HUES64 (cell line): Measurements from ENCODE around the gene PRR19. TPM values are rescaled to one million over a fixed set of nuclear protein-coding genes. Genes with fewer than 3 reads are reported as not detected.
"Not testable (repeated sequence)": the region's sequence is repeated elsewhere in the genome, so short reads cannot be mapped to it uniquely, and the experiment has no call there.

Source experiments
- H3K27ac ChIP-seq: 2 replicates; pipeline ENCODE4 v1.7.0; 2013; ENCODE audit warnings: low read depth, low read length, inconsistent platforms
- H3K27me3 ChIP-seq: 2 replicates; pipeline ENCODE4 v1.6.1; 2013; ENCODE audit warnings: mild to moderate bottlenecking, low read length; ENCODE audit not compliant: insufficient read depth
- H3K36me3 ChIP-seq: 2 replicates; pipeline ENCODE4 v1.6.1; 2013; ENCODE audit warnings: mild to moderate bottlenecking, low read length; ENCODE audit not compliant: insufficient read depth
- H3K4me1 ChIP-seq: 2 replicates; pipeline ENCODE4 v1.6.1; 2013; ENCODE audit warnings: mild to moderate bottlenecking, low read length, moderate library complexity; ENCODE audit not compliant: insufficient read depth
- H3K4me3 ChIP-seq: 2 replicates; pipeline ENCODE4 v1.5.1; 2013; ENCODE audit warnings: mild to moderate bottlenecking, low read length, moderate library complexity
- H3K9ac ChIP-seq: 2 replicates; pipeline ENCODE4 v1.6.1; 2013; ENCODE audit warnings: mild to moderate bottlenecking, low read depth, low read length
- H3K9me3 ChIP-seq: 2 replicates; pipeline ENCODE4 v1.6.1; 2013; ENCODE audit warnings: low read depth, low read length; ENCODE audit not compliant: insufficient read depth
- WGBS: fragments of 150-250, 120-280 bp; methylation state at CpG from one replicate; pipeline ENCODE4 v1.1.7; 2013; ENCODE audit warnings: missing lambda C conversion rate; 5-methylcytosine and 5-hydroxymethylcytosine counted together
- polyA plus RNA-seq, 2 experiments: library from polyadenylated mRNA; stranded (reverse); fragments of 50-300 nt; gene quantifications; one replicate each; pipeline ENCODE4 v1.2.3, GENCODE V29; 2013

The PRR19 gene
- polyA plus RNA-seq (2013, experiment 1 of 2), result 4.8 TPM
- polyA plus RNA-seq (2013, experiment 2 of 2), result 3.9 TPM

GRCh38 chr19:42301646-42302203 is at the start of gene PRR19:
Gene PRR19 (plus strand): TSS chr19:42302132. CDS start chr19:42309585, 7,453 bp downstream.
- 6% methylated on average over 21 of the region's 21 CpGs for WGBS
- peak within 1 kb of the TSS; percentile 81 for H3K4me3 ChIP-seq
- peaks cover 15% of the 10 kb centered on the region for H3K36me3 ChIP-seq
- peak within 1 kb of the TSS; percentile 82 for H3K9ac ChIP-seq
- peaks cover 11% of the 10 kb centered on the region; the same call in 1 of the 2 replicates for H3K4me1 ChIP-seq
- no peaks in the 10 kb centered on the region for H3K27me3 ChIP-seq
- H3K9me3 ChIP-seq, result no peaks in the 10 kb centered on the region
- peak within 1 kb of the TSS; percentile 84 for H3K27ac ChIP-seq

GRCh38 chr19:42252365-42253244 is 49.3 kb upstream of the PRR19 start:
- 22% methylated on average over 24 of the region's 27 CpGs for WGBS

GRCh38 chr19:42253245-42254088 is 48.5 kb upstream of the PRR19 start:
- H3K4me3 ChIP-seq, result peak overlapping the region; percentile 93
- H3K4me1 ChIP-seq, result peaks cover 22% of the 10 kb centered on the region
- WGBS, result under 1% methylated on average over 29 of the region's 71 CpGs
- H3K36me3 ChIP-seq, result peaks cover 12% of the 10 kb centered on the region
- H3K9me3 ChIP-seq, result no peaks in the 10 kb centered on the region
- H3K27me3 ChIP-seq, result no peaks in the 10 kb centered on the region
- H3K9ac ChIP-seq, result peak overlapping the region; percentile 90
- H3K27ac ChIP-seq, result peak overlapping the region; percentile 99

More at GRCh38 chr19:42252365-42253244, 49.3 kb upstream of the PRR19 start:
- H3K9ac ChIP-seq, result peak overlapping the region; percentile 87
- no peaks in the 10 kb centered on the region for H3K27me3 ChIP-seq
- peak overlapping the region; percentile 98 for H3K27ac ChIP-seq
- peaks cover 22% of the 10 kb centered on the region for H3K4me1 ChIP-seq
- H3K36me3 ChIP-seq, result peaks cover 12% of the 10 kb centered on the region
- H3K9me3 ChIP-seq, result no peaks in the 10 kb centered on the region
- H3K4me3 ChIP-seq, result peak overlapping the region; percentile 90

GRCh38 chr19:42254089-42254849 is 47.7 kb upstream of the PRR19 start:
- WGBS, result under 1% methylated on average over 66 of the region's 70 CpGs
- H3K4me1 ChIP-seq, result peaks cover 22% of the 10 kb centered on the region

GRCh38 chr19:42254850-42255765 is 46.8 kb upstream of the PRR19 start, which contains the start of gene ERF:
Gene ERF (minus strand): TSS chr19:42255128. CDS start chr19:42254999, 129 bp downstream.
- H3K27ac ChIP-seq, result peak within 1 kb of the TSS; percentile 99

More at GRCh38 chr19:42254089-42254849, 47.7 kb upstream of the PRR19 start:
- peak overlapping the region; percentile 90 for H3K9ac ChIP-seq
- H3K4me3 ChIP-seq, result peak overlapping the region; percentile 93
- no peaks in the 10 kb centered on the region for H3K9me3 ChIP-seq
- H3K27ac ChIP-seq, result peak overlapping the region; percentile 99
- peaks cover 11% of the 10 kb centered on the region for H3K36me3 ChIP-seq
- no peaks in the 10 kb centered on the region for H3K27me3 ChIP-seq

GRCh38 chr19:42255766-42256745 is 45.9 kb upstream of the PRR19 start:
- H3K4me3 ChIP-seq, result peak overlapping the region; percentile 93
- H3K27me3 ChIP-seq, result no peaks in the 10 kb centered on the region
- peak overlapping the region; percentile 62; the same call in 1 of the 2 replicates for H3K27ac ChIP-seq
- WGBS, result 14% methylated on average over 38 of the region's 38 CpGs
- peak overlapping the region; percentile 5; the same call in 1 of the 2 replicates for H3K9ac ChIP-seq
- peaks cover 22% of the 10 kb centered on the region for H3K4me1 ChIP-seq
- H3K9me3 ChIP-seq, result no peaks in the 10 kb centered on the region
- H3K36me3 ChIP-seq, result no peaks in the 10 kb centered on the region

More at GRCh38 chr19:42254850-42255765, 46.8 kb upstream of the PRR19 start, which contains the start of gene ERF:
- H3K9me3 ChIP-seq, result no peaks in the 10 kb centered on the region
- peaks cover 22% of the 10 kb centered on the region for H3K4me1 ChIP-seq
- H3K36me3 ChIP-seq, result peaks cover 2% of the 10 kb centered on the region
- H3K27me3 ChIP-seq, result no peaks in the 10 kb centered on the region
- WGBS, result under 1% methylated on average over 68 of the region's 75 CpGs
- peak within 1 kb of the TSS; percentile 93 for H3K4me3 ChIP-seq
- H3K9ac ChIP-seq, result peak within 1 kb of the TSS; percentile 90

GRCh38 chr19:42257842-42258241 is 44.1 kb upstream of the PRR19 start:
- not testable (repeated sequence) for H3K9ac ChIP-seq, H3K36me3 ChIP-seq, H3K4me3 ChIP-seq, H3K27ac ChIP-seq, H3K9me3 ChIP-seq, H3K27me3 ChIP-seq, H3K4me1 ChIP-seq
- 92% methylated on average over 3 of the region's 3 CpGs for WGBS

GRCh38 chr19:42261763-42262162 is 40.2 kb upstream of the PRR19 start:
- 0 out of 2 replicates have a peak, but pooled peaks cover 2% of the 10 kb centered on the region for H3K27me3 ChIP-seq
- 84% methylated on average over 3 of the region's 3 CpGs for WGBS
- H3K27ac ChIP-seq, result no peak overlapping the region

GRCh38 chr19:42266105-42266504 is 35.8 kb upstream of the PRR19 start:
- peaks cover 13% of the 10 kb centered on the region; the same call in 1 of the 2 replicates for H3K4me1 ChIP-seq
- not testable (repeated sequence) for H3K27ac ChIP-seq, H3K9me3 ChIP-seq, H3K4me3 ChIP-seq, H3K27me3 ChIP-seq, H3K9ac ChIP-seq, H3K36me3 ChIP-seq
- WGBS, result 96% methylated on average over 3 of the region's 4 CpGs

More at GRCh38 chr19:42261763-42262162, 40.2 kb upstream of the PRR19 start:
- H3K9ac ChIP-seq, result no peak overlapping the region
- H3K4me1 ChIP-seq, result no peaks in the 10 kb centered on the region
- no peak overlapping the region for H3K4me3 ChIP-seq
- H3K36me3 ChIP-seq, result no peaks in the 10 kb centered on the region
- no peaks in the 10 kb centered on the region for H3K9me3 ChIP-seq
